Retina (tissue), 1 donor: Measurements from ENCODE around the gene PTCH2.

Source experiments
- DNase-seq: peaks from one replicate; pipeline ENCODE4 v3.0.0-alpha.2; 2016

Gene PTCH2

GRCh38 chr1:44776730-44777068 lies 66.4 kb downstream of the PTCH2 start:
- DNase-seq = no peak

GRCh38 chr1:44775930-44776729 lies 66.9 kb downstream of the PTCH2 start:
- DNase-seq = no peak

DNA sequence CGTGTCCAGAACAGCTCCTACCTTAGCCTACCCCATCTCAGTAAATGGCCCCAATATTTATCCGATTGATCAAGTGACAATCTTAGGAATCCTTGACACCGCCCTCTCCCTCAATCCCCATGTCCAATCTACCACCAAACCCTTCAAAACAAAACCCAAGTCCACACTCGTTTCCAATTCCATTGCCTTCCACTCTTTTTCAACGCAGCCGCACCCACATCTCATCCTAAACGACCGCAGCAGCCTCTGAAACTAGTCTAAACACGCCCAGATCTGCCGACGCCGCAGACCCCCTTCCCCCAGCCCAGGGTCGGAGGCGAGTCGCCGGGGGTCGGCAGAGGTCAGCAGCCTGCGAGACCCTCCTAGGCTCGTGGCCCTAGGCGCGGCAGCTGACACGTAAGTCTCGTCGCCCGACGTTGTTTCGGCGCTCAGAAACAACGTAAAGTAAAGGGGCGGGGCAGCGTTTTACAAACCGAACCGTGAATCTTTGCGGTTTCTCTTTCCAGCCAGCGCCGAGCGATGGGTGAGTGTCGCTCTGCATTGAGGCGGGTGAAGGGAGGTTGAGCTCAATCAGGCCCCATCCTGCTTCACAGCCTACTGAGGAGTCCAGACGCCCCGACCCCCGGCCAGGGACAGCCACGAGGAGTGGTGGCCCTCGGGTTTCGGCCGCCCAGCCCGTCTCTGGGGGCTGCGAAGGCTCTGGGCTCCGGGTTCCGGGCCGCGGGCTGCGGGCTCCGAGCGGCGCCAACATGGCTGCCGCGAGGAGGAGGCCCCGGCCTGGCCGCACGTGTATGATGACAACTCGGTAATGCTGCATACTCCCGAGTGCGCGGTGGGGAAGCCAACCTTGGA lies 67.7 kb downstream of the PTCH2 start, which contains the start of gene RPS8:
Gene RPS8 (plus strand): TSS at position 463 of the 852 bp plus-strand sequence. CDS start 57 bp downstream, at position 520.
- DNase-seq = peak; percentile 97
